ENCODE data around the gene GPC2.
"Not testable (repeated sequence)": the region's sequence is repeated elsewhere in the genome, so short reads cannot be mapped to it uniquely, and the experiment has no call there.

GPC2 gene

DNA sequence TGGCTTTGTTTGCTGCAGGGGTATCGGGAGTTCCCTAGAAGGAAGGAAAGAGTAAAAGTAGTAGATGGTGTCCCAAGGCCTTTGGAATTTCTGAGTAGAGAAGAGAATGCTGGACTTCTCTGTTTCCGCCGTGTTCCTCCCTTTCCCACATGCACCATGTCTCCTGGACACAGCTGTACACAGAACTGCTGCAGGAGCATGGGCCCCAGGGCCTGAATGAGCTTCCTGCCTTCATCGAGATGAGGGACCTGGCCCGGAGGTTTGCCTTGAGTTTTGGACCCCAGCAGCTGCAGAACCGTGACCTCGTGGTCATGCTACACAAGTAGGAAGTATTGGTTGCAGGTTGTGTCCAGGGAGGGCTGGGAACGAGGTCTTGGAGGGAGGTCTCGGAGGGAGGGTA lies 27.3 kb upstream of the GPC2 start:
- DNase-seq (ENCODE audit: low read depth), result no peak

DNA sequence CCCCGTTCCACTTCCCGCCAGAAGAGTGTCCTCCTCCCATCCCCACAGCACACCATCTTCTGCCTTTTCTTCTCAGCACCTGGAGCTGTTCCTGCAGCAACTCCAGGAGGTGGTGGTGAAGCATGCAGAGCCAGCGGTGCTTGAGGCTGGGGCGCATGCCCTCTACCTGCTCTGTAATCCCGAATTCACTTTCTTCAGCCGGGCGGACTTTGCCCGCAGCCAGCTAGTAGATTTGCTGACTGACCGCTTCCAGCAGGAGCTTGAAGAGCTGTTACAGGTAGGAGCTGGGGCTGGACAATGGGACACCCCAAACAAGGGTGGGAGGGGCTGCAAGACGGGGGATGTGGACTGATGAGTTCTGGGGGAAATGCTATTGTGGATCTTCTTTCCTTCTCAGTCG lies 23.5 kb upstream of the GPC2 start:
- DNase-seq (ENCODE audit: low read depth), result no peak

DNA sequence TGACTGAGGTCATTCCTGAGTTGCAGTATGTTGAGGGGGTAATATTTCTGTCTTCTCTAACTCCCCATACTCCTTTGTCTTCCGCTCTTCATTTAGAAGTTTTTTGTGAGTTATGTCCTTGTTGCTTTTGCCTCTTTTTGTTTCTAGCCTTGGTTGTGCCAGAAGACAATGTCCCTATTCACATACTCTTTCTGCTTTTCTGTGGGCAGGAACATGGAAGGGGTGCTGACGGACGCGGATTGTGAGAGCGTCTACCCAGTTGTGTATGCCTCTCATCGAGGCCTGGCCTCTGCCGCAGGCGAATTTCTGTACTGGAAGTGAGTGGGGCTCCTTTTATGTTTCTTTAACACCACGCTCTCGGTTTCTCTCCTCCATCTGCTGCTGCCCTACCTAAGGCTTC lies 21.1 kb upstream of the GPC2 start:
- DNase-seq (ENCODE audit: low read depth), result no peak

DNA sequence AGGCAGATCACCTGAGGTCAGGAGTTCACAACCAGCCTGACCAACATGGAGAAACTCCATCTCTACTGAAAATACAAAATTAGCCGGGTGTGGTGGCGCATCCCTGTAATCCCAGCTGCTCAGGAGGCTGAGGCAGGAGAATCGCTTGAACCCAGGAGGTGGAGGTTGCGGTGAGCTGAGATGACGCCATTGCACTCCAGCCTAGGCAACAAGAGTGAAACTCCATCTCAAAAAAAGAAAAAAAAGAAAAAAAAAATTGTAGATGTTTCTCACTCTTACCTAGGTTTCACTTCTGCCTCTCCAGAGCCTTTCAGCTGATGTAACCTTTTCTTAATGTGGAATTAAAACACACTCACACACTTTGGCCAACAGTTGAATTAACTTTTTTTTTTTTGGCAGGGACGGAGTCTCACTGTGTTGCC lies 18.7 kb upstream of the GPC2 start:
- not testable (repeated sequence) for DNase-seq (ENCODE audit: low read depth)

DNA sequence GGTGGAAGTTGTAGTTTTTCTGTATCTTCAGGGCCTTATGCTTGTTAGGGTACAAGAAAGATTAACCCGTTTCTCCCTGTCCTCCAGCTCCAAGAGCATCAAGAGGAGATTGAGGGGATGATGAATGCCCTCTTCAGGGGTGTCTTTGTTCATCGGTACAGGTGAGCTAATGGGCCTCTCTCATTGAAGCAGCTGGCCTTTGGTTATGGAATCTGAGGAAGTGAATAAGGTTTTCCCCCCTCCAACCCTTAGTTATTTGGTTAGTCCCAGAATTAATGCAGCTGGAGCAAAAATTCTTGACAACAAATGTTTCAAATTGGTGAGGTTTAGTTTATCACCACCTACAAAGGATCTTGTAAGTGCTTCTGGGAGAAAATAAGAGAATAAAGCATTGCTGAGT lies 18.0 kb upstream of the GPC2 start:
- DNase-seq (ENCODE audit: low read depth), result no peak

DNA sequence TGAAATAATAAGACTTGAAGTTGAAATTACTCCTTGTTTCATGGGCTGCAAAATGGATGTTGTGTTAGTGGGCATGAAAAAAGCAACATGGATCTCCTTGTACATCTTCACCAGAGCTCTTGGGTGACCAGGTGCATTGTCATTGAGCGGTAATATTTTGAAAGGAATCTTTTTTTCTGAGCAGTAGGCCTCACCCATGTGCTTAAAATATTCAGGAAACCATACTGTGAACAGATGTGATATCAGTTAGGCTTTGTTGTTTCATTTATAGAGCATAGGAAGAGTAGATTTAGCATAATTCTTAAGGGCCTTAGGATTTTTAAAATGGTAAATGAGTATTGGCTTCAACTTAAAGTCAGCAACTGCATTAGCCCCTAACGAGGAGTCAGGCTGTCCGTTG lies 15.8 kb upstream of the GPC2 start:
- no peak for DNase-seq (ENCODE audit: low read depth)

DNA sequence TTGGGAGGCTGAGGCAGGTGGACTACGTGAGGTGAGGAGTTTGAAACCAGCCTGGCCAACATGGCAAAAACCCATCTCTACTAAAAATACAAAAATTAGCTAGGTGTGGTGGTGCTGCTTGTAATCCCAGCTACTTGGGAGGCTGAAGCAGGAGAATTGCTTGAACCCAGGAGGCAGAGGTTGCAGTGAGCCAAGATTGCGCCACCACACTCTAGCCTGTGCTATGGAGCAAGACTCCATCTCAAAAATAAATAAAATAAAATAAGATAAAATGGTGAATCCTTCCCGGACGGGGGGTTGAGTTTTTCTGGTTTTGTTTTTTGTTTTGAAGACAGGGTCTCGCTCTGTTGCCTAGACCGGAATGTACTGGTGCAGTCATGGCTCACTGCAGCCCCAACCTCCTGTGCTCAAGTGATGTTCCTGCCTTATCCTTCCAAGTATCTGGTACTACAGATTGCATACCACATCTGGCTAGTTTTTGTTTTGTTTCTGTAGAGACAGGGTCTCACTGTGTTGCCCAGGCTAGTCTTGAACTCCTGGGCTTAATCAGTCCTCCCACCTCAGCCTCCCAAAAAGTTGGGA lies 15.2 kb upstream of the GPC2 start:
- DNase-seq (ENCODE audit: low read depth), result not testable (repeated sequence)

DNA sequence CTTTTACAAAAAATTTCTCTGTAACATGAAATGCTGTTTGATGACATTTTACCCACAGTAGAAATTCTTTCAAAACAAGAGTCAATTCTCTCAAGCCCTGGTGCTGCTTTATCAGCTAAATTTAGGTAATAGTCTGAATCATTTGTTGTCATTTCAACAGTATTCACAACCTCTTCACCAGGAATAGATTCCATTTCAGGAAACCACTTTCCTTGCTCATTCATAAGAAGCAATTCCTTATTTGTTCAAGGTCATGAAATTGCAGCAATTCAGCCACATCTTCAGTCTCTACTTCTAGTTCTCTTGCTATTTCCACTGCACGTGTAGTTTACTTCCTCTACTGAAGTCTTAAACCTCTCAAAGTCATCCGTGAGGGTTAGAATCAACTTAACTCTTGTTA lies 14.6 kb upstream of the GPC2 start:
- DNase-seq (ENCODE audit: low read depth), result no peak

DNA sequence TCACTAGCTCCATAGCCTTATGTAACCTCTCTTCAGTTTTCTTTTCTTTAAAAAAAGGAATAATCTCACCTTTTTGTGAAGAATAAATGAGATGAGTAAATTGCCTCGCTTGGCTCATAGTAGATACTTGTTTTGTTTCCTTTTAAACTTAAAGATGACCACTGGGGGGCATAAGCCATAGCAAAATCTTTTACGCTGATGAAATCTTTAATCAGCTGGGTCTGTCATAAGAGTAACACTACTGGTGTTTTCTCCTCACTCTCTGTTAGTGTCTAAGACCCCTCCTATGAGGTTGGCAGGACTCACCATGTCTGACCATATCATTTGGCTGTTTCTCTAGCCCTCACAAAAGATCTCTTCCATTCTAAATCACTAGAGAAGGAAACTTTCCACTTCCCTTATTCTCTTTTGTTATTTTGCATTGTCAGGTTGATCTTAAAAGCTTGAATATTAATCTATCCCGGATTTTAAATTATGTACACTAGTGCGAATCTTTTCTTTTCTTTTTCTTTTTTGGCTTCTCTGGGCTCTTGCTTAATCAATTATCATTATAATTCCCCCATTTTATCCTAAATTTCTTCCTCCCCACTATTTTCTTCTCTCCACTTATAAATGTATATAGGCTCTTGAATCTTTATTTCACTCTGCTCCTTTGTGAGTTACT lies 13.0 kb upstream of the GPC2 start:
- no peak for DNase-seq (ENCODE audit: low read depth)

DNA sequence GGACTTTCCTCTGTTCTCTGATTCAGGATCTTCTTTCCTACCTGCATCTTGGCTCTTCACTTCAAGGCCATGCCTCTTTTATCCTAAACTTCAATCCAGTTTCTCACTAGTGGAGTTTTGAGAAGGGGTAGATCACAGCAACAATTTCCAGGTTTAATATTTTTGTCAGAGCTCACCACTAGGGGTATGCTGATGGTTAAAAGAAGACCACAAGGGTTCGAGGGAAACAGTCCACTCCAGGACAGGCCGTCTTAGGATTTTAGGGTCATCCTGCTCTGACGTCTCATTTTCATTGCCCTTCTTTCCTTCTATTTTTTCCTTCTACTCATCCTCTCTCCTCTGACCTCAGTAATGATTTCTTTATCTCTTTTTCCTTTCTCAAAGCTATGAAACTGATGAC lies 11.9 kb upstream of the GPC2 start:
- no peak for DNase-seq (ENCODE audit: low read depth)

DNA sequence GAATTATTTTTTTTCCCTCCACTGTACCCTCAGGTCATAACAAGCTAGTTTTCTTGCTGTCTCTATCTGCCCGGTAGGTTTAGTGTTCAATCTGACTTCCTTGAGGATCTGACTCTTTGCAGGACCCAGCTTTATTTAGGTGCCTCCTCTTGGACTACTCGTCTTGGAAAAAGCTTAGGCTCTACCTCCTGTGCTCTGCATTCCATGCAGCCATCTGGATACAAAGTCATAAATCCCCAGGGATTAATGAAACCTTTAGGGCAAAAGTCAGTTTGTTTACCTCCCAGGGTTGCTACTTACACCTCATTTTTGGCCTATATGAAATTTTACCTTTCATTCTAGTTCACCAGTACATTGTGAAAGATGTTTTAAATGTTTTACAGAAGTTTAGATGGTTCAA lies 8.5 kb upstream of the GPC2 start:
- DNase-seq (ENCODE audit: low read depth), result no peak

DNA sequence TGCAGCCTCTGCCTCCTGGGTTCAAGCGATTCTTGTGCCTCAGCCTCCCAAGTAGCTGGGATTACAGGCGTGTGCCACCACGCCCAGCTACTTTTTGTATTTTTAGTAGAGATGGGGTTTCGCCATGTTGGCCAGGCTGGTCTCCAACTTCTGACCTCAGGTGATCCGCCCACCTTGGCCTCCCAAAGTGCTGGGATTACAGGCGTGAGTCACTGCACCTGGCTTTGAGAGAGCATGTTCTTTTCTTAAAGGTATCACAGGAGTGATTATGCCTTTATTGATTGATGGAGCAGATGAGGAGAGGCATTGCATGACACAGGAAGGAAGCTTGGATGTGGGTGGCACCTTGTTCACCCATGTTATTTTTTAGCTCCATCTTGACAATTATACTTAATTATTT lies 5.9 kb upstream of the GPC2 start:
- DNase-seq (ENCODE audit: low read depth), result not testable (repeated sequence)

DNA sequence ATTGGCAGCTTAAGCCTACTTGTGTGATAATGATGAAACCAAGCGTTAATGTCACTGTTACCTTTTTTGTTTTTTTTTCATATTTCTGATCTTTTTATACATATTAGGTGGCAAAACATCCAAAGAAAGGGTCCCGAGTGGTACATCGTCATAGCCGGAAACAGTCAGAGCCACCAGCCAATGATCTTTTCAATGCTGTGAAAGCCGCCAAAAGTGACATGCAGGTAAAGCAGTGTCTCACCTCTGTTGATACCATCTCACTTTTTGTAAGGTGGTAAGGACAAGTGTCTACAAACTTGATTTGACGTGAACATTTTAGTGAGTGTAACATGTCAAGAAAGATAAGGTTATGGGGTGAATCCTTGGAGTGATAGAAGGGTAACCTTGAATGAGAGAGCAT lies 5.4 kb upstream of the GPC2 start:
- DNase-seq (ENCODE audit: low read depth), result not testable (repeated sequence)

DNA sequence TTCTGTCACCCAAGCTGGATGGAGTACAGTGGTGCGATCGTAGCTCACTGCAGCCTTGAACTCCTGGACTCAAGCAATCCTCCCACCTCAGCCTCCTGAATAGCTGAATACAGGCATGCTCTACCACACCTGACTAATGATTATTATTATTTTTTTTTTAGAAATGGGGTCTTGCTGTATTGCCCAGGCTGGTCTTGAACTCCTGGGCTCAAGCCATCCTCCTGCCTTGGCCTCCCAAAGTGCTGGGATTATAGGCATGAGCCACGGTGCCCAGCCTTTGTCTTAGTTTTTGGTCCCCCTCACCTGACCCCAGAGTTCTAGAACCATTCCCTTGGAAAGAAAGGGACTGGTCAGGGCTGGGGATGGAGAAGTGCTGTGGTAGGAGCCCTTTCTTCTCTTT lies 2.9 kb upstream of the GPC2 start:
- not testable (repeated sequence) for DNase-seq (ENCODE audit: low read depth)

DNA sequence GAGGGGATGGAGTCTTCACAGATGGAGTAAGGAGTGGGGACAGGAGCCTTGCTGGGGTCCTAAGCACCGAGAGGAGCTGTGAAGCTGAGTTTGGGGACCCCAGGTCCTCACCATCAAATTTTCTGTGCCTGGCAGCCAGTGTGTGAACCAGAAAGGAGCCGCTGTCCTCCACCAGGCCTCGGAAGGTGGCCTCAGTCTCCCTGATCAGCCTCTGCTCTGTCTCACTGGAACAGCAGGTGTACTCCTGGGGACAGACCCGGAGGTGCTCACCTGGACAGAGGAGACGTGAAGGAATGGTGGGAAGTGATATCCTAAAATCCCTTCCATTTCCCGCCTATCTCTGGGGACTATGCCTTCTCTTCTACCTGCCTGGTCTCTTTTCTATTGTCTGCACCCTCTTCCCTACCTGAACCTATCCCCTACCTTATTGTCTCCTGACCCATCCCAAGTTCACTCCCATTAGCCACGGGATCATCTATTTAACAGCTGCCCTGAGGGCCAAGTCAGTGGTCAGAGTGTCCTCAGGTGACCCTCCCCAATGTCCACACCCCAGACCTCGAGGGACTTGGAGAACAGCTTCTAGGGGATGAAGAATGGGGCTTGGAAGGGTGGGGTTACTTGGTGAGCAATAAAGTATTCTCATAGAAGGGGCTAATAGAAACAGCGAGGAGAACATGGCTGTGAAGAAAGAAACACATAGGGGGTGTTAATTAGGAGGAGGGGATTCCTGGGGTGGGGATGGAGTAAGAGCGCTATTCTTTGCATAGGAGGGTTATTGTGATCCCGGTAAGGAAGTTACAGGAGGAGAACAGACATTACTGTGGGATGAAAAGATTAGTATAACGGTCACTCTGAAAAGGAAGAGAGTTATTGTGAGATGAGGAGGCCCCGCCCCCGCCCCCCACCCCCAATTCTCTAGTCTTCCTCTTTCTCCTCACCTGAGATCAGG lies 811 bp downstream of the GPC2 start:
- no peak for DNase-seq (ENCODE audit: low read depth)

DNA sequence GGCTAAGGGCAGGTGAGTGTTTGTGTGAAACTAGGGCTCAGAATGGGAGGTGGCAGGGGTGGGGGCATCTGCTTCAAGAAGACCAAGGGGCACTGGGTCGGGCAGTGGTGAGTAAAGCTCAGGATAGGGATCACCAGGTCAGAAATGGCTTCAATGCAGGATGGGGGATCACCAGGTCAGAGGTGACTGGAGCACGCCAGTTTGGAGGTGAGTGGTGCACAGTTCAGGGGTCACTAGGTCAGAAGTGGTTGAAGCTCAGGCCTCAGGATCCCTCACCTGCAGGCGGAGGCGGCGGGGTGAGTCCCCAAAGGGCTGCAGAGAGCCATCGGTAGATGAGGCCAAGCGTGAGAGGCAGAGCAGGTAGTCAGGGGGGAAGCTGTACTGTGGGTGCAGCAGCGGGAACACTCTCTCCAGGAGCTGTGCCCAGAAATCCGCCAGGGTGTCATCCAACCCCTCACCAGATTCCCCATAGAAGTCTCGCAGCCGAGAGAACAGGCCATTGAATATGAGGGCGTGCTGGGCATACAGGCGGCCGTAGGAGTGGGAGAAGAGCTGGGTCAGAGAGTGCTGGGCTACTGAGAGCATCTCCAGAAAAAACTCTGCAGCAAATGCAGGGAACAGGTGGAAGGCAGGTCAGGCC lies 1.8 kb downstream of the GPC2 start:
- DNase-seq (ENCODE audit: low read depth), result no peak

DNA sequence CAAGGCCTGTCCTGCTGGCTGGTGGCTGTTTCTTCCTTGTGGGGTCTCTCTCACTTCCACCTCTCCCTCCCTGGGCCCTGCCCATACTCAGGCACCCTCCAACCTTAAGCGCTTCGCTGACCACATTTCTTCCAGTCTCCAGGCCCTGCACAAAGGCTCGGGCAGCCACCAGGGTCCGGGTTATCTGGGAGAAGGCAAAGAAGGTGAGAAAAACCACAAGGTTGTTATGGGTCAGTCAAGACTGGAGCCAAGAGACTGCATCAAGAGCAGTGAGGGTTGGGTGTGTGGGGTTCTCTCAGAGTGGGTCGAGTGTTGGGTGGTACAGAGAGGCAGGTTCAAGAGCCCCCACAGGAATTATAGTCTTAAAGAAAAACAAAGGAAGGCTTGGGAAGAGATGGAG lies 2.6 kb downstream of the GPC2 start:
- DNase-seq (ENCODE audit: low read depth), result no peak

DNA sequence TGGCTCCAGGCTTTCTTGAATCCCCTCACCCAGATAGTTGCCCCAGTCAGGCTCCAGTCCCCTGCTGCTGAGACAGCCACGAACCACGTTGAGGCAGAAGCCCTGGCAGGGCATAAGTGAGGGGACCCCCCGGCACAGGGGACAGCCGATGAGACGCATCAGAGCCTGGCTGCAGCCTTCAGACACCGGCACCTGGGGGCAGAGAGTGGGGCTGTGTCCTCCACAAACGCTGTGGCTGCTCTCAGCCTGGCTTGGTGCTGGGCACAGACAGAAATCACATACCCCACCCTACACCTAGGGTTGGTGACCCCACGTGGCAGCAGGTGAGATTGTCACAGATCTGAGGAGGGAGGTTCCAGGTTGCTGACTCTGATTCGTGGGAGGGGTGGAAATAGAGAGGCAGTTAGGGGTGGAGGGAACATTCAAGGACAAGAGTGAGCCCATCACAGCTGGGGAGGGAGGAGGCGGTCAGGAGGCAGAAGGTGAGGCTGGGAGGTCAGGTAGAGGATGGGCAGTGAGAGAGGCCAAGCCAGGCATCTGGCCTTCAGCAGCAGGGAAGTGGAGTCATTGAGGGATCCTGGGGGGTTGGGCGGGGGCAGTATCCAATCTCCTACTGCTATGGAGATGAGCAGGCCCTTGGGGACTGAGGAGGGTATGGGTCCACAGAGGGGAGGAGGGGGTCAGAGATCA lies 3.2 kb downstream of the GPC2 start:
- no peak for DNase-seq (ENCODE audit: low read depth)

DNA sequence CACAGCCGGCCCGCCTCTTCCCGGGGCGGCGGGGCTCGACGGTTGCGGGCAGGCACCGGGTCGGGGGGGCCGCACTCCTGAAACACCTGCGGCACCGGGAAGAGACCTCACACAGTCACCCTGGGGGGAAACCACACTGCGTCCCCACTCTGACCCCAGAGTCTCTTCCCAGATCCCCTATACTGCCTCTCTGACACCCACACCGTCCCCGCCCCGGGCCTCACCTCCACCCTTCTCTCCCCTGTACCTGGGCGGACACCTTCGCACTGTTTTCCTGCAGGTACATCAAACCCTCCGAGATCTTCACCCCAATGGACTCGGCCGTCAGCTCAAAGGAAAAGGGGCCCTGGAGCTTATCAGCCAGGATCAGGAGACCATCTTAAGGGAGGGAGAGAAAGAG lies 5.3 kb downstream of the GPC2 start:
- no peak for DNase-seq (ENCODE audit: low read depth)

DNA sequence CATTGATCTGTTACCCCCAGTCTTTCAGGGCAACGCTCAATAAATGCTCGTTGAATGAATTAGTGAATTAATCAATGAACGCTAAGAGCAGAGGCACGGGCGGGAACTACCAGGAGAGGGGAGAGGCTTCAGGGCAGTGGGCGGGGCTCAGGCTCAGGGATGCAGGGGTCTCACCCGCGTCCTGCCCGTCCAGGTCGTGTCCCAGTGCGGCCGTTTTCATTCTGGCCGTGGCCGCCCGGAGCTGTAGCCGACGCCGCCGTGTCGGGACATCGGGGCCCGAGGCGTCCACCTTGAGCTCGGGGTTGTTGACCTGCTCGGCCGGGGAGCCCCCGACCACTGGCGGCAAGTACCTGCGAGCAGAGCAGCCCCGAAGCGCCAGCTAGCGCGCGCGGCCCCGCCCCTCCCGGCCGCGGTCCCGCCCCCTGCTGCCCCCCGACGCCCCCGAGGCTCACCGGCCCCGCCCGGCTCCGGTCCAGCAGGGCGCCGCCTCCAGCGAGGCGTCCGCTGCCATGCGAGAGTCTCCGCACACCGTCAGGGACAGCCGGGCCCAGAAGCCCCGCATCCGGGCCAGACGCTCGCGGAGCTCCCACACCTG lies 6.0 kb downstream of the GPC2 start:
- no peak for DNase-seq (ENCODE audit: low read depth)

DNA sequence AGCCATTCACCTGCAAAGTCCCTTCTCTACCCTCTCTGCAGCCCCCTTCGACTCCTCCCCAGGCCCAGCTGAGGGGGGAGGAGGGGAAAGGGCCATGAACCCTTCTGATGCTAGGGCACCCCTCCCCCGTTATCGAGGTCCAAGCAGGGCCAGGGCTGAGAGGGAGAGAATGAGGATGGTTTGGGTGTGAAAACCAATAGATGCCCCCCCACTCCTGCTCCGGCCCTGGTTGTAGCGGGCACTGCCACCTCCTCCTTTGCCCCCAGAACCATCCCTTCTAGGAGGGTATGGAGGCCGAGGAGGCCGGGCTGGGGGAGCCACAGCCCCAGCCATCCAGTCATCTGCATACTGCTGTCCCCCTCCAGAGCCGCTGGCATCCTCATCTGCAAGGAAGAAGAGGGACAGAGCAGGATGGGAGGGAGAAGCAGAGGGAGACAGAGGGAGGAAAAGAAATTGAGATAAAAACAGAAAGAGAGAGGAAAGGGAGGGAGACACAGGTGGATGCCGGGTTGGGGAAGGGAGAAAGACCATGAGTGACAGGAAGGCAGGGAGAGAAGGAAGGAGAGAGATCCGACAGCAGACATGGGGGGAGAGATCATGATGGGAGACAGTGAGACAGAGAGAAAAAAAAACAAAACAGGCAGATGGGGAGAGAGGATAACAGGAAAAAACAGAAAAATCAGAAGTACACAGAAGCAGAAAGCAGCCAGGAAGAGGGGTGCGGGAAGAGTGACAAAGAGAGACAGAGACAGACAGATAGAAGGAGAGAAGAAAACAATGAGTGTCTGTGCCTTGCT lies 6.9 kb downstream of the GPC2 start:
- DNase-seq (ENCODE audit: low read depth), result no peak

Measured in activated T-cell treated with anti-CD3 and anti-CD28 coated beads for 1 hour (primary cell).